ENCODE results near the gene F13A1. TPM values are rescaled to one million over a fixed set of nuclear protein-coding genes. Genes with fewer than 3 reads are reported as not detected.

The F13A1 gene
- total and polyA plus RNA-seq, 7 donors: 4.9 to 58.9 (median 26.2) TPM

DNA sequence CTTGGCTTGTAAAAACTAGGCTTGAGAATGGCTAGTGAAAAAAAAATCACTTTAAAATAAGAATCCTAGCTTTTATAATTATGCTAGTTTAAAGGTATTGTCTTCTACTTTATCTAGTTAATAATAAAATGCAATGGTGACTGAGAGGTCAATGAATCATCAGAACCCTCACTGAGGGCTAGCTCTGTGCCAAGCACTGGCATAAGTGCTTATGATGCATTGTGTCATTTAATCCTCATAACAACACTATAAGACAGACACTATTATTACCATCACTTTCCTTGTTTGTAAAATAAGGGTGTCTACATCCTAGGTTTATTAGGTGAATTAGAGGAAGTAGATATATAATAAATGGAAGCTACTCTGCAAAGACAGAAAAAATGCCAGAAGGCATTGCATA lies 144.3 kb downstream of the F13A1 start:
- DNase-seq (no peak), ATAC-seq (no peak)
- Histone ChIP-seq H3K27me3 (ENCODE audit: insufficient read depth in 3 of 3, low read length in 2 of 3) (peaks cover 0 to 3% (median 0%) of the 10 kb centered on the region in 3 donors), H3K4me3 (no peak overlapping the region), H3K4me1 (no peaks in the 10 kb centered on the region), H3K9me3 (no peaks in the 10 kb centered on the region), H3K27ac (no peak overlapping the region), H3K36me3 (ENCODE audit: insufficient read depth in 1 of 2, low read depth in 1 of 2) (no peaks in the 10 kb centered on the region)
- intact Hi-C loops (cut with DNase I): no loop called here
- no peak for TF ChIP-seq CTCF (IDR thresholded peaks at IDR 0.05)

- H3K4me3 ChIP-seq: no peak overlapping the region
- intact Hi-C loops (cut with DNase I): no loop called here
- no peak for TF ChIP-seq CTCF (IDR thresholded peaks at IDR 0.05)
- 67 to 78% (median 73%) methylated on average over 1 of the region's 1 CpG for WGBS, 3 donors
- no peak overlapping the region for H3K27ac ChIP-seq
- H3K27me3 ChIP-seq (ENCODE audit: insufficient read depth in 3 of 3, low read length in 2 of 3): no peaks in the 10 kb centered on the region
- no peaks in the 10 kb centered on the region for H3K4me1 ChIP-seq
- no peaks in the 10 kb centered on the region for H3K9me3 ChIP-seq
- H3K36me3 ChIP-seq (ENCODE audit: insufficient read depth in 1 of 2, low read depth in 1 of 2): no peaks in the 10 kb centered on the region
- DNase-seq: no peak
- ATAC-seq: no peak
Observed at GRCh38 chr6:6169141-6169540, 151.3 kb downstream of the F13A1 start.

- Histone ChIP-seq H3K27ac (no peak overlapping the region), H3K27me3 (ENCODE audit: insufficient read depth in 3 of 3, low read length in 2 of 3) (no peaks in the 10 kb centered on the region), H3K4me1 (no peaks in the 10 kb centered on the region), H3K9me3 (no peaks in the 10 kb centered on the region), H3K36me3 (ENCODE audit: insufficient read depth in 1 of 2, low read depth in 1 of 2) (no peaks in the 10 kb centered on the region), H3K4me3 (no peak overlapping the region)
- no peak for DNase-seq
- ATAC-seq: no peak
- no peak for TF ChIP-seq CTCF (IDR thresholded peaks at IDR 0.05)
- intact Hi-C loops (cut with DNase I): no loop called here
- 82 to 88% (median 87%) methylated on average over 3 of the region's 3 CpGs for WGBS, 3 donors
Observed at GRCh38 chr6:6166064-6166463, 154.4 kb downstream of the F13A1 start.

GRCh38 chr6:6164367-6164766 lies 156.1 kb downstream of the F13A1 start:
- DNase-seq: no peak
- Histone ChIP-seq H3K4me3 (no peak overlapping the region), H3K36me3 (ENCODE audit: insufficient read depth in 1 of 2, low read depth in 1 of 2) (no peaks in the 10 kb centered on the region), H3K27me3 (ENCODE audit: insufficient read depth in 3 of 3, low read length in 2 of 3) (no peaks in the 10 kb centered on the region), H3K4me1 (no peaks in the 10 kb centered on the region), H3K27ac (no peak overlapping the region), H3K9me3 (no peaks in the 10 kb centered on the region)
- no peak for ATAC-seq
- TF ChIP-seq CTCF (IDR thresholded peaks at IDR 0.05): no peak
- intact Hi-C loops (cut with DNase I): no loop called here
- 79 to 86% (median 83%) methylated on average over 4 of the region's 4 CpGs for WGBS, 3 donors

DNA sequence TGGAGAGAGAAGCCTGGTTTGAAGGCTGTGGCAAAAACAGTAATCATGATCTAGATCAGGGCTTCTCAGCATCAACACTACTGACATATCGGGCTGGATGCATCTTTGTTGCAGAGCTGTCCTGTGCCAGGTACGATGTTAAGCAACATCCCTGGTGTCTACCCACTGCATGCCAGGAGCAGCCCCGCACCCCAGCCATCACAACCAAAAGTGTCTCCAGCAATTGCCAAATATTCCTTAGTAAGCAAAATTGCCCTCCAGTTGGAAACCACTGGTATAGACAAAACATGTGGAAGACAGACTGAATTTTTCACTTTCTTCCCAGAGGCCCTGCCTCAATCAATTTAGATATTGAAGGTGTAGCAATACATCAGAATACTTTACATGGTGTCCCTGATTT lies 166.1 kb downstream of the F13A1 start:
- Histone ChIP-seq H3K27me3 (ENCODE audit: insufficient read depth in 3 of 3, low read length in 2 of 3) (peaks cover 0 to 2% (median 0%) of the 10 kb centered on the region in 3 donors), H3K9me3 (no peaks in the 10 kb centered on the region), H3K4me3 (no peak overlapping the region), H3K4me1 (no peaks in the 10 kb centered on the region), H3K36me3 (ENCODE audit: insufficient read depth in 1 of 2, low read depth in 1 of 2) (no peaks in the 10 kb centered on the region), H3K27ac (no peak overlapping the region)
- intact Hi-C loops (cut with DNase I): no loop called here
- 88 to 98% (median 95%) methylated on average over 3 of the region's 3 CpGs for WGBS, 3 donors
- ATAC-seq: no peak
- TF ChIP-seq CTCF (IDR thresholded peaks at IDR 0.05): no peak
- no peak for DNase-seq

Measured in psoas muscle (tissue), 8 donors.